WERI-Rb-1 (cell line): ENCODE measurements around the gene MAGEB3.

Experiments
- DNase-seq: peaks from one replicate; pipeline ENCODE4 v3.0.0-alpha.2; 2020
- H3K27ac ChIP-seq: fragments of 250-450 bp; sonication (Bioruptor Pico); 2 replicates; pipeline ENCODE4 v1.5.1; 2020; ENCODE audit warnings: mild to moderate bottlenecking, moderate library complexity
- H3K27me3 ChIP-seq: fragments of 250-450 bp; sonication (Bioruptor Pico); 2 replicates; pipeline ENCODE4 v1.5.1; 2021; ENCODE audit warnings: mild to moderate bottlenecking, low read depth, moderate library complexity; ENCODE audit not compliant: insufficient read depth, severe bottlenecking
- H3K36me3 ChIP-seq: fragments of 250-450 bp; sonication (Bioruptor Pico); 2 replicates; pipeline ENCODE4 v1.5.1; 2020; ENCODE audit warnings: mild to moderate bottlenecking, moderate library complexity
- H3K4me3 ChIP-seq: 2 replicates; pipeline ENCODE4 v1.5.1; 2011; ENCODE audit warnings: low read depth, mild to moderate bottlenecking, control low read depth, low read length
- H3K9me3 ChIP-seq: fragments of 250-450 bp; sonication (Bioruptor Pico); 2 replicates; pipeline ENCODE4 v1.5.1; 2021; ENCODE audit warnings: mild to moderate bottlenecking, moderate library complexity; ENCODE audit not compliant: severe bottlenecking
- TF ChIP-seq, protein P1 (sequence below): IDR thresholded peaks from 2 replicates; pipeline ENCODE4 v1.5.1; 2011; ENCODE audit warnings: low read depth, mild to moderate bottlenecking, control low read depth, inconsistent platforms, low read length

MAGEB3 gene

DNA sequence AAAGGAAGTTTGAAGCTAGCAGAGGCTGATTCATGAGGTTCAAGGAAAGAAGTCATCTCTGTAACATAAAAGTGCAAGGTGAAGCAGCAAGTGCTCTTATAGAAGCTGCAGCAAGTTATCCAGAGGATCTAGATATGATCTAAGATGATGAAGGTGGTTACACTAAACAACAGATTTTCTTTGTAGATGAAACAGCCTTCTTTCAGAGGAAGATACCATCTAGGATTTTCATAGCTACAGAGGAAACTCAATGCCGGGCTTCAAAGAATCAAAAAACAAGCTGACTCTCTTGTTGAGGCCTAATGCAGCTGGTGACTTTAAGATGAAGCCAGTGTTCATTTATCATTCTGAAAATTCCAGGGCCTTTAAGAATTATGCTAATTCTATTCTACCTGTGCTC is 50.0 kb downstream of the MAGEB3 start:
- Histone ChIP-seq H3K9me3 (no peaks in the 10 kb centered on the region), H3K36me3 (no peaks in the 10 kb centered on the region), H3K4me3 (no peak overlapping the region), H3K27ac (no peak overlapping the region), H3K27me3 (no peaks in the 10 kb centered on the region)
- TF ChIP-seq, protein P1, sequence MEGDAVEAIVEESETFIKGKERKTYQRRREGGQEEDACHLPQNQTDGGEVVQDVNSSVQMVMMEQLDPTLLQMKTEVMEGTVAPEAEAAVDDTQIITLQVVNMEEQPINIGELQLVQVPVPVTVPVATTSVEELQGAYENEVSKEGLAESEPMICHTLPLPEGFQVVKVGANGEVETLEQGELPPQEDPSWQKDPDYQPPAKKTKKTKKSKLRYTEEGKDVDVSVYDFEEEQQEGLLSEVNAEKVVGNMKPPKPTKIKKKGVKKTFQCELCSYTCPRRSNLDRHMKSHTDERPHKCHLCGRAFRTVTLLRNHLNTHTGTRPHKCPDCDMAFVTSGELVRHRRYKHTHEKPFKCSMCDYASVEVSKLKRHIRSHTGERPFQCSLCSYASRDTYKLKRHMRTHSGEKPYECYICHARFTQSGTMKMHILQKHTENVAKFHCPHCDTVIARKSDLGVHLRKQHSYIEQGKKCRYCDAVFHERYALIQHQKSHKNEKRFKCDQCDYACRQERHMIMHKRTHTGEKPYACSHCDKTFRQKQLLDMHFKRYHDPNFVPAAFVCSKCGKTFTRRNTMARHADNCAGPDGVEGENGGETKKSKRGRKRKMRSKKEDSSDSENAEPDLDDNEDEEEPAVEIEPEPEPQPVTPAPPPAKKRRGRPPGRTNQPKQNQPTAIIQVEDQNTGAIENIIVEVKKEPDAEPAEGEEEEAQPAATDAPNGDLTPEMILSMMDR: no peak
- no peak for DNase-seq

- TF ChIP-seq, protein P1: no peak
- Histone ChIP-seq H3K27me3 (no peaks in the 10 kb centered on the region), H3K36me3 (no peaks in the 10 kb centered on the region), H3K4me3 (no peak overlapping the region), H3K9me3 (no peaks in the 10 kb centered on the region), H3K27ac (no peak overlapping the region)
- DNase-seq: no peak
Measured at GRCh38 chrX:30282527-30282926, 52.1 kb downstream of the MAGEB3 start.

DNA sequence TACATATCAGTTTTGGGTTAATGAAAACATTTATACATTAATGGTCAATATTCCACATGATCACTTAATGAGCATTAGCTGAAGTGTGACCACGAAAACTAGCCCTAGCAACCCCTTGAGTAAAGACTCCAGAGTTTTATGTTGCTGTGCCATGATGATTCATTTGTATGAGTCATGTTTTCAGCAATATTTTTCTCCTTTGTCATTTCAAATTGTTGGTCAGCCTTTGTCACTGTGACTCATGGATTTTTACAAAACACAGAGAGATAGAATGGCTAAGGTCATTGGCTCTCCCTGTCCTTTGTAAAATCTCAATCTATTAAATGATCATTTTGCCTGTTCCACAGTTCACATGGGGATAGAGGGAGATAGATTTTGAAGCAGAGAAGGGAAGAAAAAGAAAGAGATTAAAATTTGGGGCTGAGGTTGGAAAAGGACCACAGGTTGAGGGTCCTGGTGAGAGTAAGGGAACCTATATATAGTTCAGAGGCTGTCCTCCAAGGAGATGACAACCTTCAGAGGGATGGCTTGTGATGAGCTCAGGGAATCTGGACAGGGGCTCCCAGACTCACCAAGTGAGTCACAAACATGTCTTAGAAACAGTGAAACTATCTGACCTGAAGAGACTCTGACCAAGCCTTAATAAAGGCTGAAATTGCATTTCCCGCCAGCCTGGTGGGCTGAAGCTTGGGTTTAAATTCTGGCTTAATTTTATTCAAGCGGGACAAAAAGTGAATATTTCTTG is 53.2 kb downstream of the MAGEB3 start:
- Histone ChIP-seq H3K27me3 (no peaks in the 10 kb centered on the region), H3K27ac (no peak overlapping the region), H3K4me3 (no peak overlapping the region), H3K36me3 (no peaks in the 10 kb centered on the region), H3K9me3 (no peaks in the 10 kb centered on the region)
- TF ChIP-seq, protein P1: no peak
- no peak for DNase-seq
